NCI-H2227 (cell line): ENCODE measurements around the gene RAD51B.

Source experiments
- DNase-seq: peaks from one replicate; lab custom pipeline; 2025; ENCODE audit not compliant: unreplicated experiment; lab: John Stamatoyannopoulos, UW

The RAD51B gene

DNA sequence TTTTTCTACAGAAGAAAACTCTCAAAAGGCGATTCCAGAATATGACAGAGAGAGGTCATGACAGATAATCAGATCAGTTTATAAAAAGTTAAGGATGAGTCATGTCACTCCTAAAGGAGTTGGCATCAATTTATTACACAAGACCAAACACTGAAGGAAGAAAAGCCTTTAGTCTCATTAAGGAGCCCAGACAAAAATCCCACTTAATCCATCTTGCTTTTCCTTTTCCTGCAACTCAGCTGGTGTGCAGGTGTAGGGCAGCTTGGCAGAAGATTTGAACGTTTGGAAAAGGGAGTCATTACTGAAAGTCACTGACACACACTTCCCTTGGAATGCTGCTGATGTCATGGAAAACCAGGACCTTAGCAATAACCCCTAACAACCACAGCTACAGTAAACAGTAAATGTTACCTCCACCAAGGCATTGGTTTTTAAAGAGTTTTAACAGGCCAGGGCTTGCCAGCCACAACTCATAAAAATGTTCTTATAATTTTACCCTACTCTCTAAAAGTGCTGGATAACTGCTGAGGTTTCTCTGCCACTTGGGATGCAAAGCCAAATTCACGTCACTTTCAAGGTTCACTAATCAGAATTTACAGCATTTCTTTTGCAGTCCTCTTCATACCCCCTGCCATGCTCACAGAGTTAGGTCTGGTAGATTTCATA lies 320.6 kb downstream of the RAD51B start:
- DNase-seq: peak; percentile 49

DNA sequence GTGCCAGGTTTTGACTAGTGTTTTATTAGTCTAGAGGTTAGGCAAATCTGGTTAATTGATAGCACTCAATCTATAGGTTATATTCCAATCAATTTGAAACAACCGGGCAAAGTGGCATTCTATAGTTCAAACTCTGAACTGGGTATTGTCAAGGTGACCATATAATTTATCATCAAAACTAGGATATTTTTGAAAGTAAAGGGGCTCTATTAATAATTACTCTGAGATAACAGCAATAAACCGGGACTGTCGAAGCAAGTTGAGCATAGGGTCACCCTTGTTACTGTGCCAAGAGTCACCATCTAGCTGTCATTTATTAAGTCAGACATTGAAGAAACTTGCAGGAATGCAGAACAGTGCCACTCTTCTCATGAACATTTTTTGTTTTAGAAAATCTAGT lies 321.2 kb downstream of the RAD51B start:
- no peak for DNase-seq

DNA sequence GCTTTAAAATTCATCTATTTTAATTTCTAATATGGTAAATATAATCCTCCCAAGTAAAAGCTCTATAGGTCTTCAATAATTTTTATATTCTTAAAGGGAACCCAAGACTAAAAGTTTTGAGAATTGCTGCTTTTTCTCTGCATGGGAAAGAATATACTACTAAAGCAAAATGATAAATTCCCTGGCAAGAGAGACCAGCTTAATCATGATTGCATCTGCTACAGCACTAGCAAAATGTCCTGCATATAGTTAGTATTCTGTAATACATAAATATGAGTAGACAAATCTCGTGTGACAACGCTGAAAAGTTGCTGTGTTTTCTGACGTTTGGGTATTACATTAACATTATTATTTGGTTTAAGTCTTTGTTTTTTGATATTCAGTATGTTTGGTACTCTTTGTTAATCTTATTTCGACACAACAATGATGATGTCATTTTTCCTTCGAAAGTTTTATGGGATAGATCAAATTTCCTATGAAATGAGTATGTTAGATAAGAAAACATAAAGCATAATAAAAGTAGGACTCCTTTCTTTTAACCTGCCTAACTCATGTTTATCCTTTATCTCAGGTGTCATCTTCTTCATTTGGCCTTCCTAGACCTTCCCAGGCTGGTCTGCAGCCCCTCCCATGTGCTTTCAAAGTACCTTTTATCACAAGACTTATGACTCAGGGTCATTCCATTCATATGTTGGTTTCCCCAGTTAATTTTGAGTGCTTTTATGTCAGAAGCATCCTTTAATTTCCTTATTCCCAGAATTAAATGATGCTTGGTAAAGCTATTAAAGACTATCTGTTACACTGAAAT lies 321.9 kb downstream of the RAD51B start:
- DNase-seq: no peak

DNA sequence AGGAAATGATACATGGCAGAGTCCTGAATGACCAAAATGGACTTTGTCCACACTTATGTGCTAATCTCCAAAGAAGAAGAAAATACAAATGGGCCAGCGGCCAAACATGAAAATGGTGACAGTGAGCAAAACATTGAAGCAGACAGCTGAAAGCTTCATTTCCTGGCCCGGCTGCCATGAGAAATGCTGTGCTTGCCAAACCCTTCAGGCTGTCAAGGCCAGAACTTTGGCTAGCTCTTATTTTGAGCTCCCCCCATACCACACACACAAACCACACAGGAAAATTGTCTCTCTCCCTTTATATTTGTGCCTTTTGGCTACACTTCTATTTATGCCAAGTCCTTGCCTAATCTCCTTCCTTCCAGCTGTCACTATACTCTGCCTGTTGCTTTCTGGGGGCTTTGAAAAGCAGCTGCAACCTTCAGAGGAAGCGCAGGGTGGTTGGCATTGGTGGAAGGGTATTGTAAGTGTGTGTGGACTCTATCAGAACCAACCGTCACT lies 323.8 kb downstream of the RAD51B start:
- DNase-seq: no peak

DNA sequence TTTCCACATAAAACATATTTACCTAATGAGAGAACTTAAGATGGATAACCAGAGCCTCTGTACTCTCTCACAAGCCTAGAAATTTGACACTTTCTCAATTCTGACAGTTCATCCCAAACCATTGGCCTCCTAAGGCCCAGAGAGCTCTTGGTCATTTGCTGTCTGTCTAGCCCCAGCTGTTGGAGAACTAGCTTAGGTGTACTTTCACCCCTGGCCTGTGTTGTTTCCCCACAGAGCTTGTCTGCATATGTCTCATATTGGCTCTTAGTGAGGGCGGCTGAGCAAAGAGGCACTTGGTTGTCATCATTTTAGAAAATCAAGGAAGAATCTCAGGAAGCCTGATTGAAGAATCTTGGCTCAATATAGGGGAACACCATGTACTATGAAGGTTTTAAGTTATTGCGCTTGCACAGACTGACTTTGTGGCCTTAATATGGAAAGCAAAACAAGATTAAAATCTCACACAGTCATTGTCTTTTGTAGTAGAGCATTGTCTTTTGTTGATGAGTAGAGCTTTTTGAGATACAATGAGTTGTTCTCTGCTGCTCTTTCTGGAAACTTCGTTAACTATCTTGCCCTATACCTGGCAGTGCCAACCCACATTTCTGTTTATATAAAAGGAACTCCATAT lies 324.6 kb downstream of the RAD51B start:
- no peak for DNase-seq

DNA sequence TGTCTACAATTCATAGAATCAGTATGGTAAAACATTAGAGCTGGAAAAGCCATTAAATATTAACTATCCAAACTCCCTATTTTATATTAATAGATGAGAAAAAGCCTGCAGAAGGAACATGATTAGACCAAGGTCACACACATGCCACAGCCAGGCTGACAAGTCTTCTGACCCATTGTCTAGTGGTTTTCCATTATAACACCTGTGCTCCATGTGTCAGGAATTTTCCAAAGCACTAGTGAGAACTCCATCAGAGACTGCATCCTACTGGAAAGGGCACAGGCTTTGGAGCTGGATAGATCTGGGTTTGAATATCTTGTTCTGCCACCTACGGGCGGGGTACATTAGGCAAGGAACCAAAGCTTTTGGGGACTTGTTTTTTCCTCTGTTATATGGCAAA lies 325.5 kb downstream of the RAD51B start:
- no peak for DNase-seq

DNA sequence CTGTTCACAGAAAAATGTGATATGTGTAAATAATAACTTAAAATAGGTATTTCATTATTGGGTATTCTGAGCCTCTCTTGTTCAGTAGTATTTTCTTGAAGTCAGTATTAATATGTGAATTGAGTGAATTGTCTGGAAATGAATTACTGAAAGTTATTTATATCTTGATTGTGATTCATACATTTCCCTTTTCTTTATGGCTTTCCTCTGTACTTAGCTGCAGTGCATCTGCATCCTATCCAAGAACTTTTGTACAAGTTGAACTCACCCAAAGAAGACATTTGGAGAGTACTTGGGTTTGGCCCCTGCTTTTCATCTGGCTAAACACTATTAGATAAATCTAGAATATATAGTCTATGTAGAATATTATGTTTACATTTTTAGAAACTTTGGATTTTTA lies 326.0 kb downstream of the RAD51B start:
- no peak for DNase-seq

DNA sequence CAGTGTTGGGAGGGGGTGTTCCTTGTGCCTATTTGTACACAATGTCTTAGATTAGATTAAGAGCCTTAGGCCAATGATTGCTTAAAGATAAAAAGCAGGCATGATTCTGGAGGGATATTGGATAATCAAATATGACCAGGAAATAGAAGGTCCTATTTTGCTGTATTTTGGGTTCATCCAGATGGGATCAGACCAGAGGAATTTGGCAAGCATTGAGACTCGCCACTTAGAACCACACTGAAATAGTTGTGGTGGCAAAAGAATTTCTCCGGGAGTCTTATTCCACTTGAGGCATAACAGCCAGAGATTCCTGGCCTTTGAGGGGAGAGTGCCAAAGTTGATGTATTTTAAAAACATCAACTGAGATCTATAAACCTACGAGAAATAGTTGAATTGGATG lies 327.2 kb downstream of the RAD51B start:
- DNase-seq: no peak

DNA sequence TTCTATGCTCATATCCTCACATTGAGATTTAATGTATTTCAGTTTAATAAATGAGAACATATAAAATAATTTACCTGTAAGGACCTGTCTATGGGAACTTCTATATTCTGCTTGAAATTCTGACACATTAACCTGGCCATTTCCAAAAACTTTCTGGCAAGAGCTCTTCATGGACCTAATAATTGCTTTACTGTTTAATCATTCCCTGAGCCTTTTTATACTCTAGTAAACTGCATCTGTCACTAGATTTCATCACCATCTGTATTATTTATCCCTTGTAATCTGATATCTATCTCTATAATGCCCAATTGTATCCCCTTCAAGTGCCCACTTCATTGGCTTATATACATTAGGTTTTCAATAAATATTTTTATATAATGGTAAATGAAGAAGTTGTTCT lies 327.7 kb downstream of the RAD51B start:
- DNase-seq: no peak

DNA sequence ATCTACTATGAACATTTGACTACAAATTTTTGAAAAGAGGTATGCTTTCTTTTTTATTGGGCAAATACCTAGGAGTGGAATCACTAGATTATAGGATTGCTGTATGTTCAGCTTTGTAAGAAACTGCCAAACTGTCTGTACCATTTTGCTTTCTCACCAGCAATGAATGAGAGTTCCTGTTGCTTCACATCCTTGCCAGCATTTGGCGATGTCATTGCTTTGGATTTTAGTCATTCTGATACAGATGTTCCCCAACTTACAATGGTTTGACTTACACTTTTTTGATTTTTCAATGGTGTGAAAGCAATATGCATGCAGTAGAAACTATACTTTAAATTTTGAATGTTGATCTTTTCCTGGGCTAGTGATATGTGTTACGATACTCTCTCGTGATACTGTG lies 328.7 kb downstream of the RAD51B start:
- DNase-seq: no peak

DNA sequence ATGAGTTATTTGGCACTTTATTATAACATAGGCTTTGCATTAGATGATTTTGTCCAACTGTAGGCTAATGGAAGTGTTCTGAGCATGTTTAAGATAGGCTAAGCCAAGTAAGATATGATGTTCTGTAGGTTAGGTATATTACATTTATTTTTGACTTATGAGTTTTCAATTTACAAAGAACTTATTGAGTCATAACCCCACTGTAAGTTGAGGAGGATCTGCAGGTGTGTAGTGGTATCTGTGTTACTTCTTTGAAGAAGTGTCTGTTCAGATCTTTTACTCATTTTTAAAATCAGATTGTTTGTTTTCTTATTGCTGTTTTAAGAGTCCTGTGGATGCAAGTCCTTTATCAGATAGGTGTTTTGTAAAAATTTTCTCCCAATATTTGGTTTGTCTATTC lies 329.2 kb downstream of the RAD51B start:
- no peak for DNase-seq

DNA sequence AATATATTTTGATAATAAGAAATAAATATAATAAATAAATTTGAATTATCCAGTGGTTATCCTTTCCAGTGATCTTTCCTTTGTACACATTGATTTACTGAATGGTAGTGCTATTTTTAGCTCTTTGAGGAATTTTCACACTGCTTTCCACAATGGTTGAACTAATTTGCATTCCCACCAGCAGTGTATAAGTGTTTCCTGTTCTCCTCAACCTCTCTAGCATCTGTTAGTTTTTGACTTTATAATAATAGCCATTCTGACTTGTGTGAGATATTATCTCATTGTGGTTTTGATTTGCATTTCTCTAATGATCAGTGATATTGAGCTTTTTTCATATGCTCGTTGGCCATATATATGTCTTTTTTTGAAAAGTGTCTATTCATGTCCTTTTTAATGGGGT lies 333.7 kb downstream of the RAD51B start:
- DNase-seq: no peak

DNA sequence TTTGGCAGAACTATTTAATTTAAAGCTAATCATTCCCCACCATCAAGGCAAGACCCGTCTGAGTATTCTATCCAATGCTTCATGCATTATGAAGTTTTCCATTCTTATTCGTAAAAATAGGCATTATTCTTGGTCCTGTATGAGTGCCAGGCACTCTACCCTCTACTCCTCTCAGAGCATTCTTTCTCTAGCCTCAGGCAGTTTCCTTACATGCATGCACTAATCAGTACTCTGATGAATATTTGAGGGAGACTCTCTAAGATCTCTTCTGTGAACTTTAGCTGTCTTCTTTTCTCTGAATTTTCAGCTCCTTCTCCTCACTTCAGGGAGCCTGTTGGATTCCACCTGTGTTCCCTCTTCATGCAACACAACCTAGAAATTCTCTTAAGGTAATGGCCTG lies 334.7 kb downstream of the RAD51B start:
- no peak for DNase-seq

DNA sequence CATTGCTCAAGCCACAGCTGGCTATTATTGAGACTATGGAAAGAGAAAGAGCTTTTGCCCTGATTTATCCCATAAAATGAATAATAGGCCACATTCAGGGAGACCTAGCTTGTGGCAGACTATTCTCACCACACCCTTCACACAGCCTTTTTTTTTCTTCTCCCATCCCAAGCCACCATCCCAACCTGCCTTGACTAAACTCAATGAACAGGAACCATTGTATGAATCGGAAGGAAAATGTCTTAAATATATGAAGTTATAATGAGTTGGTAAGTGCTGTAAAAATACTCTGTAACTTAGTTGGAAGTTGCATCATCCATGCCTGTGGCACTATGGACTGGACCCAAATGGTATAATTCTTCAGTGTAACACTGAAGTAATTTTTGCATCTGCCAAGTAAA lies 338.4 kb downstream of the RAD51B start:
- DNase-seq: no peak

DNA sequence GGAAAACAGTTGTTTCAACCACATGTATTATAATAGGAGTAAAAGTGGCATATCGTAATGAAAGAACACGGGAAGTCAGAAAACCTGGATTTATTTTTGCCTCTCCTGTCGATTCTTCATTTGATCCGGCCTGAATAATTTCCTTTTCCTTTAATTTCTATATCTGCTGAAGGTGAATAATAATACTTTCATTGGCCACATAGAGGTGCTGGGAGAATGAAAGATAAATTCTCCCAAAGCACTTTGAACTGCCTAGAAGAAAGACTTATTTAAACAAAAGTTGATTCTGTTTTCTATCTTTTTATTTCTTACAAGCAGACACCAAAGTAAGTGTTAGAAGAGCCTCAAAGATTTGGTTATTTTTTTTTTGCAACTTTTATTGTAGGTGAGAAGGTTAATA lies 339.1 kb downstream of the RAD51B start:
- DNase-seq: no peak

DNA sequence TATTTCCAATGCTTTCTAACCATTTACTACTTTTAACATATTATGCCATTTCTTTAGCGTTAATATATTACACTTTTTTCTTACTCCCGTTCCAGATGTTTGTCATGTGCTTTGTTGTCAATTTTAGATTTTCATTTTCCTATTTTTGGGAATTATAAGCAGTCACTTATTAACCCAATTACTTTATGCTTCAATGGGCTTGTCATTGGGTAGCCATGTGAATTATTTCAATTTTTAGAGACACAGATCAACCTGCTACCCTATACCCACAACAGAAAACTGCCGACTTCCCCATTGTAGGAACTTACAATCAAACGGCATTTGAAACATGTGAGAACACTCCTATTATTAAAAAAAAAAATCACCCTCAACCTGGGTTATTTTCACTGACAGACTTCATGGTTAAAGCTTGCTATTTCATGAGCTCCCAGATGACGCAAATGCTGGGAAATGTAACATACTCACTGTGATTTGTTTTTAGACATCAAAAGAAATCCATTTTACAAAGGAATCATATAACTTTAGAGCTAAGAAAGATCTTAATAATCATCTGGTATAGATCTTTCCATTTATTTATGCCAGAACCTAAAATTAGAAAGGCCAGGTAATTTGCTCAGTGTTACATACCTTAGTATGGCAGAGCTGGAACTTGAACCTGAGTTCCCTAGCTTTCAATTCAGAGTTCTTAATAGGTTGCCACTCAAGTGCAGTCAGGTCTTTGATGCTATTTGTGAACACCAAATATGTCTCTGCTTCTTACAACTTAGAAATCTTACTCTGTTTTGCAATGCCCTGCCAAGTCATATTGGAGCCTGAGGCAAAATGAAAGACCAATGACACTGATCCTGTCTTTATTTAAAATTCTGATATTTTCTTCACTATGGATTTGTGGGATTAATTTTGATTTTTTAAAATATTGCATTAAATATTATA lies 340.4 kb downstream of the RAD51B start:
- DNase-seq: no peak

DNA sequence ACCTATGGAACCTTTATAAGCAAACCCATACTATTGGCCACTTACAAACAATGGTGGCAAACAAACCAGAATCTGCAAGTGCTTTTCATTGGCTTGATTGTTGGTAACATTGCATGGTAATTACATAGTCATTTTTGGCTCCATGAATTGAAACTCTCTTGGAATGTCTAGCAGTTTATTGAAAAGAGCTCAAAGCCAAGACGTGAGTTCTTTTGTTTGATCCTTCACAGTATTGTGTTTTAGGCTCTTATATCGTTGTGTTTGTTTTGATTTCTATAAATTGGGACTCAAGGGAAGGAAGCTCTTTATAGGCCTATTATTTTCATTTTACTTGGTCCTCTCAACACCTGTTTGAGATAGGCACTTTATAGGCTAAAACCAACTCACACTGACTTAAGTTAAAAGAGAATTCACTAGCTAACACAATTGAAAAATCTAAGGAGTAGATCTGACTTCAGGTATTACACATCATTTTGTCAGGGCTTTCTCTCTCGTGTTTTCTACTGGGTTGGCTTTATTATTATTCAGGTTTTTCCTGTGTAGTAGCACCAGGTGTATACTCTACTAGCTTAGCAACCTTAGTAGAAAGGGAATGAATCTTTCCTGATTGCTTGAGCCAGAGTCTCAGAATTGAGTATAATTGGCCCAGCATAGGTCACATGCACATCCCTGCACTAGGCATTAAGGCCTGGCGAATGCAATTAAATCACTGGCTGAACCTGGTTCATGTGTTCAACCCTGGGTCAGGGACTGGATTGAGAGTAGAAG lies 341.4 kb downstream of the RAD51B start:
- no peak for DNase-seq

DNA sequence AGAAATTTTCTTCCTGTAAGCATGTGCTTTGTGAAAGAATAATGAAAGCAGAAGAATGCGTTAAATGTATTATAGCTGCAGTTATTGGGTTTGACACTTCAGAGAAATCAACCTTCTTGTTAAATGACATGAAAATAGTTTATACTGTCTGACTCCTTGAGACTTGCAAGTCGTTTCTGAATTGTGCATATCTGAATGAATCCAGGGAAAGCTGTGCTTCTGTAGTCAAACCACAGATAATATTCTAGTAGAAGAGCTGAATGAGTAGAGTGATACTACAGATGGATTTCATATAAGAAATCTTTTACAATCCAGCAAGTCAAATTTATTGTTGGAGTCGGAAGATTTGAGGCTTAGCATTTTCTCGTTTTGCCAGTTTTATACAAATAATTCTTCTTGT lies 343.3 kb downstream of the RAD51B start:
- no peak for DNase-seq

DNA sequence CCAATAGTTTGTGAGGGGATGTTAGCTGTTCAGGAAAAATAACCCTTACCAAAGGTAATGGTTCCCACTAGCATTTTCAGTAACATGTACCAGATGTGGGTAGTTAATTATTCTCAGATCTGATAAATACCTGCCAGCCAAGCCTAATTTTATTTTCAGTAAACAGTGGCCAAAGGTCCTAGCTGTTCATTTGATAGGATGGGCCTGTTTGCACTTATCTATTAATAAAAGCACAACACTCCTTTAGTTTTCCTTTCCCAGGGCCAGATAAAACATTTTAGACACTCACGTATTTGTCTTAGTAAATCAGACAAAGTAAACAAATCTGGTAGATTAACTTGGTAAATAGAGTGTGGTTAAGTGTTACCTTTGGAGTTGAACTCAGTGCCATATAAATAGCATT lies 345.1 kb downstream of the RAD51B start:
- DNase-seq: no peak

DNA sequence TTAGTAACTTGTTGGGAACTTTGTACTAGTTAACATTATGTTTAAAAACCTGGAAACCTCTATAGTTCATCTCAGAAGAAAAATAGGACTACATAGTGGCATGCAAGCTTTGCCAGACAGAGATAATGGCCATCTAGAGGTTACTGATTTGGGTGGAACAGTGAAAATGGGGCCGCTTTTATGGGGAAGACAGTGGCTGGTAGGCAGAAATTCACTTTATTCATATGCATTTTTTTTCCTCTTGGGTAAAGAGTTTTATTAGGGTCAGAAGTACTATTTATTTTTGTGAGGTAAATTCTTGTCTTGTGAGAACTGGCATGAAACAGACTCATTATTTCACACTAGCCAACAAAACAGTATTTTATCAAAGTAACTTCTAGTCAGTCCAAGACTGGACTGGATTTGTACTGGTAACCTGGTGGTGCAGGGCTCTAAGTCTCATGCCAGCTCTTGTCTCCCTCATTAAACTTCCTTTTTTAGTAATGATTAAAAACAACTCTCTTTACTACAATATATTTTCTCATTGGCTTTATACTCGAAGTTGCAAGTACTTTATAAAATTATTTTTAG lies 345.8 kb downstream of the RAD51B start:
- DNase-seq: no peak
